Amniotic stem cell (primary cell): ENCODE results near the gene TMEM116.
"Not testable (repeated sequence)": the region's sequence is repeated elsewhere in the genome, so short reads cannot be mapped to it uniquely, and the experiment has no call there.

Experiments used
- DNase-seq: peaks from one replicate; lab custom pipeline; 2025; lab: John Stamatoyannopoulos, UW

The TMEM116 gene

DNA sequence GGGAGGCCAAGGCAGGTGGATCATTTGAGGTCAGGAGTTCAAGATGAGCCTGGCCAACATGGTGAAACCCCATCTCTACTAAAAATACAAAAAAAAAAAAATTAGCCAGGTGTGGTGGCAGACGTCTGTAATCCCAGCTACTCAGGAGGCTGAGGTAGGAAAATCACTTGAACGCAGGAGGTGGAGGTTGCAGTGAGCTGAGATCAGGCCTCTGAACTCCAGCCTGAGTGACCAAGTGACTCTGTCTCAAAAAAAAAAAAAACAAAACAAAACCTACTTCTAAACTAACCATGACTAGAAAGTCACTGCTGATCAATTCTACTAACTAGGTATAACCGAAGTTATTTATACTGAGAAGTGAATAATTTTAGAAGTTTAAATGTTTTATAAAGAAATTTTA is 3.4 kb downstream of the TMEM116 start:
- not testable (repeated sequence) for DNase-seq

GRCh38 chr12:112008918-112009317 is 4.0 kb downstream of the TMEM116 start:
- DNase-seq = no peak

GRCh38 chr12:112007945-112008344 is 5.0 kb downstream of the TMEM116 start:
- DNase-seq = no peak

DNA sequence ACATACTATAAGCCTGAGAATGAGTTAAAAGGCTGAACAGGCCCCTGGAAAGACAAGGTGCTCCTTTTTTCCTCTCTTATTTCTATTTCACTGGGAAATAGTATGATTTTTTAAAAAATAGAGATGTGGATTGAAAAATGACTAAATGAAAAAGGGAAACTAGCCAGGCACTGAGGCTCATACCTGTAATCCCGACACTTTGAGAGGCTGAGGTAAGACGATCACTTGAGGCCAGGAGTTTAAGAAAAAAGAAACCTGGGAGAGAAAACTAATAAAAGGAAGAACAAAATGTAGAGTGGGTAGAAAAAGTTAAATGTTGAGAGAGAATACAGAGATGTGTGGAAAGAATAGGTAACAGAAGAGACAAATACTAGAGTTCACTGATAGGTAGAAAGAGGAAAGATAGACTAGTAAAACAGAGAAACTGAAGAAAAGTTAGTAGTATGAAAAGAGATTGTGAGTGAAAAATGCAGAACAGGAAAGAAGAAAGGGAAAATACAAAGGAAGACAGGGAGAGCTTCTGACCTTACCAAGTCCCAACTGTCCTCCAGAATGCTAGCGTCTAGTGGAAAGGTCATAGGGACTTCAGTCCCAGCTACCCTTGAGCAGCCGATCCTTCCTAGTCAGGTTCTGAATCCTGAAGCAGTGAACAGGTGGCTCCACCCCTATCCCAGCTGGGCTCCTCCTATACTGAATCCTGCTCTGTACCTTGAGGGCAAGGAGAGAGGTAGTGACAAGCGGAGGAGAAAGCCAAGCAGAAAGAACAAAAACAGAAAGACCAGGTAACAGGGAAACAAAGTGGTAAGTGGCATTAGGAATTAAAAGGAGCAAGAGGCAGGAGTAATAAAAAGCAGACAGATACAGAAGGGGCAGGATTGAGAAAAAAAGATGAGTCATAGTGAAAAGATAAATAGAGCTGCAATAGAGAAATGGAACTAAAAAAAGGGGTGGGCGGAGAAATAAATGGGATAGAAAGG is 7.3 kb downstream of the TMEM116 start:
- DNase-seq = no peak

- no peak for DNase-seq
Measured at GRCh38 chr12:112004041-112004440, 8.9 kb downstream of the TMEM116 start.

GRCh38 chr12:112001576-112001975 is 11.4 kb downstream of the TMEM116 start:
- DNase-seq = no peak

- DNase-seq = no peak
Measured at GRCh38 chr12:112000820-112001219, 12.1 kb downstream of the TMEM116 start.

GRCh38 chr12:111999129-111999528 is 13.8 kb downstream of the TMEM116 start:
- DNase-seq = not testable (repeated sequence)

DNA sequence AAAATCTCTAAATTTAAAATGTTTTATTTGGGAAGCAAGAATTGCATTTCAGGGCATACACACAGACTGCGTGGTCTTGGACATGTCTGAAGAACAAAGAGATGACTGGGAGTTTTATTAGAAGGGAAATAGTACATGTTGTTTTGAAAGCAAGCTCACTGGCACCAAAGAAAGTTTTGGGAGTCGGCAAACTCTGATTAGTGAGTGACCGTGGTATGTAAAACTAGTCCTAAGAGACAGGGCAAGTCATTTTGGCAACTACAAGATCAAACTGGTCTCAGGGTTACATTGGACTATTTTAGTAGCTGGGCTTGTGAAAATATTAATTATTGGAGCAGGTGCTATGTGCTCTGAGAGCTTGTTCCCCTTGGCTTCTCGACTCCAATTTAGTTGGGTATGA is 14.9 kb downstream of the TMEM116 start:
- DNase-seq = no peak

DNA sequence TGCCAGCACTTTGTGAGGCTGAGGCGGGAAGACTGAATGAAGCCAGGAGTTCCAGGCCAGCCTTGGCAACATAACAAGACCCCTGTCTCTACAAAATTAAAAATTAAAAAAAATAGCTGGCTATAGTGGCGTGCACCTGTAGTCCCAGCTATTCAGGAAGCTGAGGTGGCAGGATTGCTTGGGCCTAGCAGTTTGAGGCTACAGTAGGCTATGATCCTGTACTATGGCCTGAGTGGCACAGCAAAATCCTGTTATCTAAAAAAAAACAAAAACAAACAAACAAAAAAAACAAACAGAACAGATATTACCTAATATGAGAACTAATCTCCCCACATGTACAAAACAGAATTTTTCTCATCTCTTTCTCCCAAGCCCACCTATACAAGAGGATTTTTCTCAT is 15.7 kb downstream of the TMEM116 start:
- no peak for DNase-seq

DNA sequence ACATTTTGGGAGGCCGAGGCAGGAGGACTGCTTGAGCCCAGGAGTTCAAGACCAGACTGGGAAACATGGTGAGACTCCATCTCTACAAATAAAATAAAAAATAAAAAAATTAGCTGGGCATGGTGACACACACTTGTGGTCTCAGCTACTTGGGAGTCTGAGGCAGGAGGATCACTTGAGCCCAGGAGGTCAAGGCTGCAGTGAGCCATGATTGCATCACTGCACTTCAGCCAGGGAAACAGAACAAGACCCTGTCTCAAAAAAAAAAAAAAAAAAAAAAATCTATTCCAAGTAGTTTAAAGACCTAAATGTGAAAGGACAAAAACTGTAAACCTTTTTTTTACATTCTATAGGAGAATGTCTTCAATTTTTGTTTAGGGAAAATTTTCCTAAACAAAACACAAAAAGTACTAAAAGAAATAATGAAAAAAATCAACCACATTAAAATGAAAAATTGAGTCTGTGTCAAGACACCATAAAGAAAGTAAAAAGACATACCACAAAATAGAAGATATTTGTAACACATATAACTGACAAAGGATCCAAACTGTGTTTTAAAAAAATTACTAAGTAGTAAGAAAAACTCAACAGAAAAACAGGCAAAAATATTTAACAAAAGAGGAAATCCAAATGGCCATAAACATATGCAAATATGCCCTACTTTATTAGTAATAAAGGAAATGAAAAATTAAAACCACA is 17.0 kb downstream of the TMEM116 start:
- DNase-seq = no peak

- not testable (repeated sequence) for DNase-seq
Measured at GRCh38 chr12:111994211-111995111, 18.5 kb downstream of the TMEM116 start.

DNA sequence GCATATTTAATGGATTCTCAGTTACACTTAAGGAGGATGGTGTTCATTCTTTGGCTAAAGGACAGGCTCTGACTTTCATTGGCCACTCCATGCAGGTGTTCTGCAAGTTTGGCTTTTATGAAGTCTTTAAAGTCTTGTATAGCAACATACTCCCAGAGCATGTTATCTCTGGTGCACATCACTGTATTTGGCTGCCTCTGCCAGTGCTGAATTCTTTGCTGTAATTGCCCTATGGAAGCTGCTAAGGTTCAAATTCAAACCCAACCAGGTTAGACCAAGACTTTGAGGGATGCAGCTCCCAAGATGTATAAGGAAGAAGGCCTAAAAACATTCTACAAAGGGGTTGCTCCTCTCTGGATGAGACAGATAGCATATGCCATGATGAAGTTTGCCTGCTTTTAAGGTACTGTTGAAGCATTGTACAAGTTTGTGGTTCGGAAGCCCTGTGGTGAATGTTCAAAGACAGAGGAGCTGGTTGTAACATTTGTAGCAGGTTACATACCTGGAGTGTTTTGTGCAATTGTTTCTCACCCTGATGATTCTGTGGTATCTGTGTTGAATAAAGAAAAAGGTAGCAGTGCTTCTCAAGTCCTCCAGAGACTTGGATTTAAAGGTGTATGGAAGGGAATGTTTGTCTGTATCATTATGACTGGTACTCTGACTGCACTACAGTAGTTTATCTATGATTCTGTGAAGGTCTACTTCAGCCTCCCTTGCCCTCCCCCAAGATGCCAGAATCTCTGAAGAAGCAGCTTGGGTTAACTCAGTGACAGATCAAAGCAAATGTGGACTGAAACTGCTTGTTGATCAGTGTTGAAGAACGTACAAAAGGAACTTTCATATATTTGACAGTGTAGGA is 19.4 kb downstream of the TMEM116 start:
- DNase-seq = no peak

DNA sequence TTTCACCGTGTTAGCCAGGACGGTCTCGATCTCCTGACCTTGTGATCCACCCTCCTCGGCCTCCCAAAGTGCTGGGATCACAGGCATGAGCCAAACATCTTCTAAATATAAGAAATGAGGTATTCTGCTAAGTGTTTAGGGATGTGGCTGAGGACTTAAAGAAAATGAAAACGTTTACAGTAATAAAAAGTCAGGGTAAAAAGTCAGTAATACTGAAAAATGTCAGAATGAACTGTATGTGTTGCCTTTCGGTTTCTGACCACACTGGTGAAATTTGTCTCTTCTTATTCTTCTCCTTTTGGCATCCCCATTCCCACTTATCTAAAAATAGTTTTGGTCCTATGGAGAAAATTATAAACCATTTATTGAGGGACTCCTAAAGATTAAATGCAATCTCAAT is 20.5 kb downstream of the TMEM116 start:
- DNase-seq = no peak

DNA sequence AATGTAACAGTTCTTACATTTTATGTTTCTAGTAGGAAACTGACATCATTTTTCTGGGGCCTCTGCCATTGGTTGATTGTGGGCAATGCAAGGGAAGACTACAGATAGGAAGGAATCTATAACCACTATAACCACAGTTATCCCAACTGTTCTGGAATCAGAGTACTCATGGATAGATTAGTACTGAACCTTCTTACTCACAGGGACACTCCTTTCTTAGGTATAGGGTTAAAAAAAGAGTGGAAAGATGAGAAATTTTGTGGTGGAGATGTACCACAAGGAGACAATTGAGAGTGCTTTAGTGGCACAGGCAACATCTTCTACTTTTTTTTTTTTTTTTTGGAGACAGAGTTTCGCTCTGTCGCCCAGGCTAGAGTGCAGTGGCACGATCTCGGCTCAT is 21.0 kb downstream of the TMEM116 start:
- no peak for DNase-seq

DNA sequence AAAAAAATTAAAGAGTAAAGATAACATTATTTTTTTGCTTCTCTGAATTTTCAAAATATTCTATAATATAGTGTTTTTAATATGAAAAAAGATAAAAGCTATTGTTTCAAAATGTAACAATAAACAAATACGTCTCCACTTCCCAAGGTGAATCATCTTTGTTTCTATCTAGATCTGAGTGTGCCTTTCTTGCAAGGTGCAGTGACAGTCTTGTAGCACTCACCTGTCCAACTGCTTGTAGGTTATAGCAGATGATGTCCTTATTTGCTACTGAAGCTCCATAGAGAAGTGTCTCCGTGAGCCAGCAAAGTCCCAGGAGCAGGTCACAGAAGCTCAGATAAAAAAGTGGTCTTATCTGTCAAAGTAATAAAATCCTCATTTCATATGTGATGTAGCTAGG is 21.4 kb downstream of the TMEM116 start:
- no peak for DNase-seq

GRCh38 chr12:111984820-111985219 is 28.1 kb downstream of the TMEM116 start:
- no peak for DNase-seq

GRCh38 chr12:111981987-111982386 is 31.0 kb downstream of the TMEM116 start:
- no peak for DNase-seq

GRCh38 chr12:111980598-111980997 is 32.4 kb downstream of the TMEM116 start:
- DNase-seq = no peak

GRCh38 chr12:111978545-111978944 is 34.4 kb downstream of the TMEM116 start:
- DNase-seq = no peak

GRCh38 chr12:111976860-111977259 is 36.1 kb downstream of the TMEM116 start:
- DNase-seq = no peak
